ENCODE data around the gene GPR108. TPM values are rescaled to one million over a fixed set of nuclear protein-coding genes. Genes with fewer than 3 reads are reported as not detected.

The GPR108 gene
- total and polyA plus RNA-seq, 2 of the 13 experiments (the other 11 are each of a cell fraction or from before 2014, with no cell fraction given) = 36.4 to 63.0 TPM

DNA sequence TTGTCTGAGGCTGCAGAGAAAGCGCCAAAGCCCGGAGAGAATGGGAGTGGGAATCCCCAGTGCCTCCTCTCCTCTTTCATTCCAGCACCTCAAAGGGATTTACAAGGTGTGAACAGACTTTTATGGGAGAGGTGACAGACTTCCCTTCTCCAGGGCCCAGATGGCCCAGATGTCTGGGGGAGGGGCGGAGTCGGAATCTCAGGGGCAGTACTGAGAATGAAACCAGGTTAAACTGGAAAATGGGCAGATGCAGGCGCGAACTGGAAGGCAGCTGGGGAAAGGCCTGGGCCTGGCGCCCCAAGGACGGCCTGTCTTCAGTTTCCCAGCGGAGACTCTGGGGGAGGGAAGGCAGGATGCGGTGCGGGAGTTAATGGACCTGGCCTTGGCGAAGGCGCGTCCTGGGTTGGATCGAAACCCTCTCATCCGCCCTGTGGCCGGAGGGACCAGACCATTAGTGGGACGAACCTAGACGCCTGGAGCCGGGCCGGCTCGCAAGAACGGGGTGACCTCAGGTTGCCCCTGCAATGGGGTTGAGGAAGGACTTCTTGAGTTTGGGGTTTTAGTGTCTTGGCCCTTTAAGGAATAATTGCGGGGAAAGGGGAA is 1.5 kb upstream of the GPR108 start (continued):
- TF ChIP-seq, protein P1, sequence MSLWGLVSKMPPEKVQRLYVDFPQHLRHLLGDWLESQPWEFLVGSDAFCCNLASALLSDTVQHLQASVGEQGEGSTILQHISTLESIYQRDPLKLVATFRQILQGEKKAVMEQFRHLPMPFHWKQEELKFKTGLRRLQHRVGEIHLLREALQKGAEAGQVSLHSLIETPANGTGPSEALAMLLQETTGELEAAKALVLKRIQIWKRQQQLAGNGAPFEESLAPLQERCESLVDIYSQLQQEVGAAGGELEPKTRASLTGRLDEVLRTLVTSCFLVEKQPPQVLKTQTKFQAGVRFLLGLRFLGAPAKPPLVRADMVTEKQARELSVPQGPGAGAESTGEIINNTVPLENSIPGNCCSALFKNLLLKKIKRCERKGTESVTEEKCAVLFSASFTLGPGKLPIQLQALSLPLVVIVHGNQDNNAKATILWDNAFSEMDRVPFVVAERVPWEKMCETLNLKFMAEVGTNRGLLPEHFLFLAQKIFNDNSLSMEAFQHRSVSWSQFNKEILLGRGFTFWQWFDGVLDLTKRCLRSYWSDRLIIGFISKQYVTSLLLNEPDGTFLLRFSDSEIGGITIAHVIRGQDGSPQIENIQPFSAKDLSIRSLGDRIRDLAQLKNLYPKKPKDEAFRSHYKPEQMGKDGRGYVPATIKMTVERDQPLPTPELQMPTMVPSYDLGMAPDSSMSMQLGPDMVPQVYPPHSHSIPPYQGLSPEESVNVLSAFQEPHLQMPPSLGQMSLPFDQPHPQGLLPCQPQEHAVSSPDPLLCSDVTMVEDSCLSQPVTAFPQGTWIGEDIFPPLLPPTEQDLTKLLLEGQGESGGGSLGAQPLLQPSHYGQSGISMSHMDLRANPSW (CRISPR knock-in tag; IDR thresholded peaks at IDR 0.05; ENCODE audit: borderline replicate concordance) = no peak; the same call in 1 of the 2 replicates
- no peak for TF ChIP-seq ZBTB7A (CRISPR knock-in tag; IDR thresholded peaks at IDR 0.05)
- TF ChIP-seq HMG20A (CRISPR knock-in tag; IDR thresholded peaks at IDR 0.05; ENCODE audit: borderline replicate concordance) = no peak
- TF ChIP-seq ZNF446 (CRISPR knock-in tag; IDR thresholded peaks at IDR 0.05) = no peak
- TF ChIP-seq, protein P2, sequence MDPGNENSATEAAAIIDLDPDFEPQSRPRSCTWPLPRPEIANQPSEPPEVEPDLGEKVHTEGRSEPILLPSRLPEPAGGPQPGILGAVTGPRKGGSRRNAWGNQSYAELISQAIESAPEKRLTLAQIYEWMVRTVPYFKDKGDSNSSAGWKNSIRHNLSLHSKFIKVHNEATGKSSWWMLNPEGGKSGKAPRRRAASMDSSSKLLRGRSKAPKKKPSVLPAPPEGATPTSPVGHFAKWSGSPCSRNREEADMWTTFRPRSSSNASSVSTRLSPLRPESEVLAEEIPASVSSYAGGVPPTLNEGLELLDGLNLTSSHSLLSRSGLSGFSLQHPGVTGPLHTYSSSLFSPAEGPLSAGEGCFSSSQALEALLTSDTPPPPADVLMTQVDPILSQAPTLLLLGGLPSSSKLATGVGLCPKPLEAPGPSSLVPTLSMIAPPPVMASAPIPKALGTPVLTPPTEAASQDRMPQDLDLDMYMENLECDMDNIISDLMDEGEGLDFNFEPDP (CRISPR knock-in tag; conservative IDR thresholded peaks at IDR 0.05) = no peak
- TF ChIP-seq ZSCAN31 (CRISPR knock-in tag; IDR thresholded peaks at IDR 0.05; ENCODE audit: low read depth) = no peak
- TF ChIP-seq, protein P3, sequence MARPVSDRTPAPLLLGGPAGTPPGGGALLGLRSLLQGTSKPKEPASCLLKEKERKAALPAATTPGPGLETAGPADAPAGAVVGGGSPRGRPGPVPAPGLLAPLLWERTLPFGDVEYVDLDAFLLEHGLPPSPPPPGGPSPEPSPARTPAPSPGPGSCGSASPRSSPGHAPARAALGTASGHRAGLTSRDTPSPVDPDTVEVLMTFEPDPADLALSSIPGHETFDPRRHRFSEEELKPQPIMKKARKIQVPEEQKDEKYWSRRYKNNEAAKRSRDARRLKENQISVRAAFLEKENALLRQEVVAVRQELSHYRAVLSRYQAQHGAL (CRISPR knock-in tag; IDR thresholded peaks at IDR 0.05; ENCODE audit: not compliant biosample characterization) = no peak
- no peak for TF ChIP-seq ARID2 (CRISPR knock-in tag; IDR thresholded peaks at IDR 0.05; ENCODE audit: borderline replicate concordance)
- TF ChIP-seq, protein P4, sequence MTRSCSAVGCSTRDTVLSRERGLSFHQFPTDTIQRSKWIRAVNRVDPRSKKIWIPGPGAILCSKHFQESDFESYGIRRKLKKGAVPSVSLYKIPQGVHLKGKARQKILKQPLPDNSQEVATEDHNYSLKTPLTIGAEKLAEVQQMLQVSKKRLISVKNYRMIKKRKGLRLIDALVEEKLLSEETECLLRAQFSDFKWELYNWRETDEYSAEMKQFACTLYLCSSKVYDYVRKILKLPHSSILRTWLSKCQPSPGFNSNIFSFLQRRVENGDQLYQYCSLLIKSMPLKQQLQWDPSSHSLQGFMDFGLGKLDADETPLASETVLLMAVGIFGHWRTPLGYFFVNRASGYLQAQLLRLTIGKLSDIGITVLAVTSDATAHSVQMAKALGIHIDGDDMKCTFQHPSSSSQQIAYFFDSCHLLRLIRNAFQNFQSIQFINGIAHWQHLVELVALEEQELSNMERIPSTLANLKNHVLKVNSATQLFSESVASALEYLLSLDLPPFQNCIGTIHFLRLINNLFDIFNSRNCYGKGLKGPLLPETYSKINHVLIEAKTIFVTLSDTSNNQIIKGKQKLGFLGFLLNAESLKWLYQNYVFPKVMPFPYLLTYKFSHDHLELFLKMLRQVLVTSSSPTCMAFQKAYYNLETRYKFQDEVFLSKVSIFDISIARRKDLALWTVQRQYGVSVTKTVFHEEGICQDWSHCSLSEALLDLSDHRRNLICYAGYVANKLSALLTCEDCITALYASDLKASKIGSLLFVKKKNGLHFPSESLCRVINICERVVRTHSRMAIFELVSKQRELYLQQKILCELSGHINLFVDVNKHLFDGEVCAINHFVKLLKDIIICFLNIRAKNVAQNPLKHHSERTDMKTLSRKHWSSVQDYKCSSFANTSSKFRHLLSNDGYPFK (CRISPR knock-in tag; IDR thresholded peaks at IDR 0.05; ENCODE audit: borderline replicate concordance) = no peak
- no peak for TF ChIP-seq PHB2 (IDR thresholded peaks at IDR 0.05; ENCODE audit: partially characterized antibody)
- no peak for TF ChIP-seq SETDB1 (CRISPR knock-in tag; IDR thresholded peaks at IDR 0.05; ENCODE audit: borderline replicate concordance)
- no peak for TF ChIP-seq HOXD1 (CRISPR knock-in tag; IDR thresholded peaks at IDR 0.05)
- no peak for TF ChIP-seq CBFB (CRISPR knock-in tag; IDR thresholded peaks at IDR 0.05)
- no peak for TF ChIP-seq ZNF674 (CRISPR knock-in tag; IDR thresholded peaks at IDR 0.05; ENCODE audit: low read depth)
- no peak for TF ChIP-seq CREB1 (IDR thresholded peaks at IDR 0.05)
- 0 out of 2 replicates have a peak, but pooled peaks have one; percentile 15 for TF ChIP-seq CREB1 (CRISPR knock-in tag; IDR thresholded peaks at IDR 0.05)
- TF ChIP-seq, protein P5, sequence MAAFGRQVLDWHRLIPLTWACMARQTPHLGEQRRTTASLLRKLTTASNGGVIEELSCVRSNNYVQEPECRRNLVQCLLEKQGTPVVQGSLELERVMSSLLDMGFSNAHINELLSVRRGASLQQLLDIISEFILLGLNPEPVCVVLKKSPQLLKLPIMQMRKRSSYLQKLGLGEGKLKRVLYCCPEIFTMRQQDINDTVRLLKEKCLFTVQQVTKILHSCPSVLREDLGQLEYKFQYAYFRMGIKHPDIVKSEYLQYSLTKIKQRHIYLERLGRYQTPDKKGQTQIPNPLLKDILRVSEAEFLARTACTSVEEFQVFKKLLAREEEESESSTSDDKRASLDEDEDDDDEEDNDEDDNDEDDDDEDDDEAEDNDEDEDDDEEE (CRISPR knock-in tag; IDR thresholded peaks at IDR 0.05) = 0 out of 2 replicates have a peak, but pooled peaks have one; percentile 59
- TF ChIP-seq ZKSCAN1 (IDR thresholded peaks at IDR 0.05; ENCODE audit: low read length) = no peak
- TF ChIP-seq MTA1 (CRISPR knock-in tag; IDR thresholded peaks at IDR 0.05; ENCODE audit: borderline replicate concordance) = 0 out of 2 replicates have a peak, but pooled peaks have one; percentile 33
- no peak for TF ChIP-seq GLI4 (CRISPR knock-in tag; IDR thresholded peaks at IDR 0.05; ENCODE audit: borderline replicate concordance)
- no peak for TF ChIP-seq RORA (CRISPR knock-in tag; IDR thresholded peaks at IDR 0.05)
